GM12892 (cell line): ENCODE data around the gene RTKN.
"Not testable (repeated sequence)": the region's sequence is repeated elsewhere in the genome, so short reads cannot be mapped to it uniquely, and the experiment has no call there.

Experiments
- DNase-seq: peaks from one replicate; pipeline ENCODE4 v3.0.0; 2011; ENCODE audit not compliant: insufficient read length
- FAIRE-seq: peaks from 2 replicates; lab custom pipeline; 2011; peaks lifted over from hg19 to GRCh38; lab: Jason Lieb, UNC
- POLR2A ChIP-seq: IDR thresholded peaks from 2 replicates; pipeline ENCODE4 v1.6.1; 2011; ENCODE audit warnings: low read depth, low read length, control low read depth
- POLR2AphosphoS5 ChIP-seq: IDR thresholded peaks from 2 replicates; pipeline ENCODE4 v1.6.1; 2011; ENCODE audit warnings: low read depth, low read length, control low read depth
- TAF1 ChIP-seq: IDR thresholded peaks from 2 replicates; pipeline ENCODE4 v1.6.1; 2011; ENCODE audit warnings: low read depth, mild to moderate bottlenecking, control low read depth, low read length, borderline replicate concordance

RTKN gene

DNA sequence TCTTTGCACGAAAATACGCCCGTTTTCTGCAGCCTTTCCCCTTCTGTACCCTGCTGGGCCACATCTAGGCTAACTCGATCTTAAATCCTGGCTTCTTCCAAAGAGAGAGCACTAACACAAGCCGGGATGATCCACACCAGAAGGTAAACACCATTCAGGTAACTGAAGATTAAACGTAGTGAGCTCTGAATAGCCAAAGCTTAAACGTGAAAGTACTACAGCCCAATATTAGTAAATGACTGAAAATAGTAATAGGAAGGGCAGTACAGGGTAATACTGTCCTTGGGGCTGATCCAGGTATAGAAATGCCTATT, 31.2 kb upstream of the RTKN start:
- DNase-seq, result no peak
- TF ChIP-seq POLR2AphosphoS5, result no peak
- FAIRE-seq, result no peak

DNA sequence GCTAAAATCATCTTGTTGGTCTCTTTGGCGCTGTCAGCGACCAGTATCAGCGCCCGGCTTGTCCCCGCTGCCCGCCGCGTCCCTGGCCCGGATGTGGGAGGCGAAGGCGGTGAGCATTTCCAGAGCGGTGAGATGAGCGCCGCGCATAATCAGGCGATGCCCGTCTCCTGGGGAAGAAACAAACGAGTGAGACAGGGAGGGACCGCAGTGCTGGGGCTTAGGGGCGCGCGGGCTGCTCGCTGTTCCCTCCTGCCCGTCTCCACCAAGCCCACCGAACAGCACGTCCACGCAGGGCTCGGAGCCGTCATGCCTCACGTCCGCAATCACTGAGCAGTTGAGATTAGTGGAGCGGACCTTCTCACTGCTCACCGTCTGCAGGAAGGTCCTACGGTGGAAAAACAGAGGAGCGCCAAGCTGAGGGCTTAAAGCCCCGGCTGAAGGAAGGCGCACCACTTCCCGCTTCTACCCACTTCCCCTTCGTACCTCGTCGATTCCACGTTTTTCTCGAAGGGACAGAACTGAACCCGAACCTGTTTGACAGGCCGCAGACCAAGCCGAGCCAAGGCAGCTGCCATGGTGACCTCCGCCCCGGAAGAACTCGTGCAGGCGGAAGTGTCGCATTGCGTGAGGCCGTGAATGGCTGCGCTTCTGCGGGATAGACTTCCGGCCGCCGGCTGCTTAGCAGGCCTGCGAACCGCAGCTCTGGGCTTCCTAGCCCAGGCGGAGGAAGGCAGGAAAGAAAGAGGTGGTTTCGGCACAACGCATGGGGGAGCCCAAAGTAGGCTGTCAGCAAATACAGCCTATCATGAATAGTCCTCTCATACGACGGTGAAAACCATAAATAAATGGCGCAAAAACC, 30.6 kb upstream of the RTKN start, which contains the start of gene MRPL53:
MRPL53 (minus strand) TSS at position 595 of the 859 bp plus-strand sequence; CDS start at position 575, 20 bp downstream.
- TF ChIP-seq POLR2A (peak; percentile 98), POLR2AphosphoS5 (peak; percentile 98), TAF1 (peak; percentile 66)
- FAIRE-seq, result peak; percentile 91
- DNase-seq, result peak; percentile 78

DNA sequence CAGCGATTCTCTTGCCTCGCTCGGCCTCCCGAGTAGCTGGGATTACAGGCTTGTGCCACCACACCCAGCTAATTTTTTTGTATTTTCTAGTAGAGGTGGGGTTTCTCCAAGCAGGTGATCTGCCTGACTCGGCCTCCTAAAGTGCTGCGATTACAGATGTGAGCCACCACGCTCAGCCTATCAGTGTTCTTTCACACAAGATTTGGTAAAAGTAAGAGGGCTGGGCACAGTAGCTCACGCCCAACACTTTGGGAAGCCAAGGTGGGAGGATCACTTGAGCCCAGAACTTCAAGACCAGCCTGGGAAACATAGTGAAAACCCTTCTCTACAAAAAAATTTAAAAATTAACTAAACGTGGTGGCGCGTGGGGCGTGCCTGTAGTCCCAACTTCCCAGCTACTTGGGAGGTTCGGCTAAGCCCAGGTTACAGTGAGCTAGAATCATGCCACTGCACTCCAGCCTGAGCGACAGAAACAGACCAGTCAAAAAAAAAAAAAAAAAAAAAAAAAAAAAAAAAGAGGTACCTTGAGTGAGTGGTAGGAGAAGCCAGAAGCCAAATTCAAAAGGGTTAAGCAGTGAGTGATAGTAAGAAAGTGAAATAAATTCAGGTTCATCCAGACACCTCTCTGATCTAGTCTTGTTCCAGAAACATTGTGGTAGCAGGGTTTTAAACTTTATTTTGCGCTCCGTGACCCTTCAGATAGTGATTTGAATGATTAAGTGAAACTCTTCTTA, 29.8 kb upstream of the RTKN start:
- TF ChIP-seq POLR2AphosphoS5, result no peak
- TF ChIP-seq TAF1, result no peak
- TF ChIP-seq POLR2A, result no peak
- no peak for FAIRE-seq
- no peak for DNase-seq

DNA sequence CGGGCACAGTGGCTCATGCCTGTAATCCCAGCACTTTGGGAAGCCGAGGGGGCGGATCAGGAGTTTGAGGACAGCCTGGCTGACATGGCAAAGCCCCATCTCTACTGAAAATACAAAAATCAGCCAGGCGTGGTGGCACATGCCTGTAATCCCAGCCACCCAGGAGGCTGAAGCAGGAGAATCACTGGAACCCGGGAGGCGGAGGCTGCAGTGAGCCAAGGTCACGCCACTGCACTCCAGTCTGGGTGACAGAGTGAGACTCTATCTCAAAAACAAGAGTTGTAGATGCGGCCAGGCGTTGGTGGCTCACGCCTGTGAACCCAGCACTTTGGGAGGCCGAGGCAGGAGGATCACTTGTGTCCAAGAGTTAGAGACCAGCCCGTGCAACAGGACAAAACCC, 29.0 kb upstream of the RTKN start:
- not testable (repeated sequence) for FAIRE-seq, DNase-seq

DNA sequence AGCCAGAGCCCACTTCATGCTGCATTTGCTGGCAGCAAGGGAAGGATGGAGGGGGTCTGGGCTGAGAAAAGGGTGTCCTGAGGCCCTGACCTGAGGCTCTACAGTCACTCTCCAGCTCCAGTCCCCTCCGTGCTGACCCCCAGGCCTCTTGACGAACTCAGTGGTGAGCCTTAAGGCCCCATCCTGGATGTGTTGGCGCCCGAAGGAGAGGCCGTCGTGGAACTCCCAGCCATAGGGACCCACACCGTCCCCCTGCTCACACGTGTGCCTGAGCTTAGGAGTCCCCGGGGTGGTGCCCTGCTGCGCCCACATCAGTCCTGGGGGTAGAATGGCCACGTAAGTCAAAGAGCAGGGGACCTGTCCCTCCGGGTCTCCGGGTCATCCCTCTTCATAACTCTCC, 22.7 kb upstream of the RTKN start:
- no peak for TF ChIP-seq POLR2AphosphoS5
- no peak for TF ChIP-seq TAF1
- TF ChIP-seq POLR2A, result no peak
- FAIRE-seq (no peak), DNase-seq (no peak)

DNA sequence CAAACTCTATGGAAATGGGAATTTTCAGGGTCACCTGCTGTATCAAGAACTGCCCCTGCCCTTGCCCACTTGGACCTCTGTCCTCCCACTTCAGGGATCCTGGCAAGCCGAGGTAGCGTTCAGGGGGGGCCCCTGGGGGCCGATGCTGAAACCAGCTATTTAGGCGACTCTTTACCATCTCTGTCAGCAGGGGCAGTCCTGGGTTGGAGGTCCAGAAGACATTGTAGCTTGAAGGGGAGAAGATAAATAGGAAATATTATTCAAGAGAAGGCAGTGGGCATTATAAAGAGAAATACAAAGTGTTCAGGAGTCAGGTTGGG, 21.0 kb upstream of the RTKN start:
- TF ChIP-seq POLR2AphosphoS5, result no peak
- TF ChIP-seq TAF1, result no peak
- FAIRE-seq, result no peak
- DNase-seq, result no peak

DNA sequence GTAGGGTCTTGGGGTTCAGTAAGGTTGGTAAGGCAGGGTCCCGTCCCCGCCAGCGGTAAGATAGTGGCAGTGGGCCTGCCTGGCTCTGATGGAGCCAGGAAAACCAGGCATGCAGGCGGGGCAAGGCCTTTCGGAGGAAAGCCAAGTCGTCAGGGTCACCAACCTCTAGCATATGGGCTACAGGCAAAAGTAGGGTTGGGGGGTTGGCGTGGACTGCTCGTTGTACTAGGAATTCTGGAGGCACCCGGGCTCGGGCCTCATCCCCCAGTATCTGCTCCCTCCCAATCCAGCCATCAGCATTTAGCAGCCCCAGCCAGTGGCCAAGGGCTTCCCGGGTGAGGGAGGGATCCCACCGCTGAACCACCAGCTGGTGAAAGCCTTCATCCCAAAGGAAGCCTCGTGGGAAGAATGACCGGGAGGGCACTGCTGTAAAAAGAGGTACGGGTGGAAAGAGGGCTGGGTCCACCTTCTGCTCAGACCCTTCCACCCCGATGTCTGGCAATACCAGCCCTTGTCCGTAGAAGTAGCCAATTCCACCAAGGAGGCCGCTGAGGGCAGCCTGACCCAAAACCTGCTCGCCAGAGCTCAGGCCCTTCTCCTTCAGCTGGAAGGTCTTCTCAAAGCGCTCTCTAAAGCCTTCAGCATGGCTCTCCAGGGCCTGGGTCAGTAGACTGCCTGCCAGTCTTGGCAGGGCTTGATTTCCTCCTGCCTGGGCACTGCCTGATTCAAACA, 20.5 kb upstream of the RTKN start:
- TF ChIP-seq POLR2AphosphoS5 (no peak), POLR2A (no peak), TAF1 (no peak)
- DNase-seq, result no peak
- no peak for FAIRE-seq

DNA sequence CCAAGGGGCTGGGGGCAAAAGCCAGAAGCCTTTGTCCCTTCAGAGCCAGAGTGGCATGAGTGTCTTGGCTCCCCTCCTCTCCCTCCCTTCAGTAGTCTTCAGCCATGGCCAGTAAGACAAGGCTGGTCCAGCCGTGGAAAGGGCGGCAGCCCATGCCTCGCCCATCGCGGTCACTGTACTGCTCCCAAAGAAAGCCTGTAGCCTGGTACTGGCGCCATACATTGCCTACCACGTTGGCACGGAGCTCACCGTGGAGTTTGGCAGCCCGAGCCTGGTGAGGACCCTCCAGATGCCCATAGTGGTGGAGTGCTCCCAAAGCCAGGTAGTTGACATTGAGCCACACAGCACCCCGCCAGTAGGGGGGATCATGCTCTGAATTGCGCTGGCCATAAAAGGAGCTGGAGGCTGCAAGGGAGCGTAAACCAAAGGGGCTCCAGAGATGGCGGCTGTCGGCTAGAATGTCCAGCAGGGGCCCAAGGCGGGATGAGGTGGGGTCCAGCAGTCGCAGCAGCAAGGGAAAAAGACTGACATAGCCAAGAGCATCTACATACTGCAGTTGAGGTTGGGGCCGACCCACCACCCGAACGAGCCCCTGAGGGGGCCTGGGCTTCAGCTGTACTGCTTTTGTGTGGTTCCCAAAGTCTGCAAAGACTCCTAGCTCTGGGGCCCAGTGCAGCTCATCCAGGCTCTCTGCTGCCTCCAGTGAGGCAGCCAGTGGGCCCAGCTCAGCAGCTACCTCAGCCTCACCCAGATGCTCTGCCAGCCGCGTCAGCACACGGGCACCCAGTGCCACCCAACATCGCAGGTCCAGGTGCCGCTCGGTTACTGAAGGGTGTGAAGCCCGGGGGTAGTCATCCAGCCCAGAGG, 19.7 kb upstream of the RTKN start:
- DNase-seq (no peak), FAIRE-seq (no peak)
- TF ChIP-seq POLR2AphosphoS5 (no peak), POLR2A (0 out of 2 replicates have a peak, but pooled peaks have one; percentile 19)

DNA sequence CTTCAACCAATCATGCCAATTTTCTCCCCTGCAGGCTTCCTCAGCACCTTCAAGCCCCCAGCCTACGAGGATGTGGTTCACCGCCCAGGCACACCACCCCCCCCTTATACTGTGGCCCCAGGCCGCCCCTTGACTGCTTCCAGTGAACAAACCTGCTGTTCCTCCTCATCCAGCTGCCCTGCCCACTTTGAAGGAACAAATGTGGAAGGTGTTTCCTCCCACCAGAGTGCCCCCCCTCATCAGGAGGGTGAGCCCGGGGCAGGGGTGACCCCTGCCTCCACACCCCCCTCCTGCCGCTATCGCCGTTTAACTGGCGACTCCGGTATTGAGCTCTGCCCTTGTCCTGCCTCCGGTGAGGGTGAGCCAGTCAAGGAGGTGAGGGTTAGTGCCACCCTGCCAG, 18.4 kb upstream of the RTKN start:
- not testable (repeated sequence) for FAIRE-seq, DNase-seq

DNA sequence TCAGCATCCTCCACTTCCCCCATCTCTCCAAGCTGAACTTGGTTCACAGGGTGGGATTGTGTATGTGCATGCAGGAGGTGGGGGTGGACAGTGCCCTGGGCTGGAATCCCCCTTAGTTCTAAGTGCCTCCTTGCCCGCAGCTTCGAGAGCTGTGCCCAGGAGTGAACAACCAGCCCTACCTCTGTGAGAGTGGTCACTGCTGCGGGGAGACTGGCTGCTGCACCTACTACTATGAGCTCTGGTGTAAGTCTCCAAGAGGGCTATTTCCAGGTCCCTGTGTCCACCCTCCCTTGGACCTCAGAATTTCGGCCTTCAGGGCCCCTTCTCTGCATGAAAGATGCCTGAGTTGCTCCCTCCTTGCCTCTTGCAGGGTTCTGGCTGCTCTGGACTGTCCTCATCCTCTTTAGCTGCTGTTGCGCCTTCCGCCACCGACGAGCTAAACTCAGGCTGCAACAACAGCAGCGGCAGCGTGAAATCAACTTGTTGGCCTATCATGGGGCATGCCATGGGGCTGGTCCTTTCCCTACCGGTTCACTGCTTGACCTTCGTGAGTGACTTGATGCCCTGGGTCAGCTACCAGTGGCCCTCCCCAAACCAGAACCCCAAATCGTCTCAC, 17.9 kb upstream of the RTKN start:
- DNase-seq, result not testable (repeated sequence)

DNA sequence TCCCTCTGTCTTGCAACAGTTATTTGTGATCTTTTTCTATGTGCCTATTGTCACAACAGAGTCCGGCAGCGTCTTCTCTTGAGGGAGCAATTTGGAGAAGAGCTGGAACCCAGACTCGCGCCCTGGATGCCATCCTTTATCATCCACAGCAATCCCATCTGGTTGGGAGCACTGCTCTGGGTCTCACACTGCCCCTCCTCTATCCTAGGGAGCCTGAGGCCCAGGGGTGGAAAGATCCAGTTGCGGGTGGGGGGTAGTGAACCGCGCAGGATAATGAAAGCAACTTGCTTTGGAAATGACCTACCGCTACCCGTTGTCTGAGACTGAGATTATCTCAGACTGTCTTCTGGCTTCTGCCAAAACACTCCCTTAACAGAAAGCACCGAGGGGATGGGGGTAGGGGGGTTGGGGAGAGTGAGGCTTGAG, 17.2 kb upstream of the RTKN start:
- DNase-seq (no peak), FAIRE-seq (no peak)
- TF ChIP-seq POLR2AphosphoS5, result no peak
- no peak for TF ChIP-seq TAF1
- no peak for TF ChIP-seq POLR2A

More for the DNA sequence above, 17.9 kb upstream of the RTKN start:
- FAIRE-seq, result not testable (repeated sequence)
